Activated CD4-positive, CD25-positive, alpha-beta regulatory T cell treated with anti-CD3 and anti-CD28 coated beads, Interleukin-2, amount 50 U/mL, for 72 hours (primary cell): ENCODE data around the gene FHIP2A.
A peak's percentile ranks its signal among the peaks of the same experiment; 100 is the strongest.
"Not testable (repeated sequence)": the region's sequence is repeated elsewhere in the genome, so short reads cannot be mapped to it uniquely, and the experiment has no call there.

Experiments used
- DNase-seq: peaks from one replicate; pipeline ENCODE4 v3.0.0; 2021

FHIP2A gene

GRCh38 chr10:114821293-114821914 lies at the start of gene FHIP2A:
TSS of gene FHIP2A (plus strand) at chr10:114821780. CDS start at chr10:114822079, 299 bp downstream.
- DNase-seq = peak; percentile 93

- no peak for DNase-seq
Measured at GRCh38 chr10:114772496-114773196, 48.9 kb upstream of the FHIP2A start.

- DNase-seq = no peak
Measured at GRCh38 chr10:114773197-114773532, 48.4 kb upstream of the FHIP2A start.

GRCh38 chr10:114775082-114775481 lies 46.5 kb upstream of the FHIP2A start:
- not testable (repeated sequence) for DNase-seq

- DNase-seq = no peak
Measured at GRCh38 chr10:114777415-114777814, 44.2 kb upstream of the FHIP2A start.

- DNase-seq = no peak
Measured at GRCh38 chr10:114779803-114780576, 41.6 kb upstream of the FHIP2A start.

- no peak for DNase-seq
Measured at GRCh38 chr10:114780577-114781184, 40.9 kb upstream of the FHIP2A start.

- no peak for DNase-seq
Measured at GRCh38 chr10:114782666-114783065, 38.9 kb upstream of the FHIP2A start.

- DNase-seq = no peak
Measured at GRCh38 chr10:114783686-114784085, 37.9 kb upstream of the FHIP2A start.

- not testable (repeated sequence) for DNase-seq
Measured at GRCh38 chr10:114786492-114786891, 35.1 kb upstream of the FHIP2A start.

GRCh38 chr10:114787131-114787530 lies 34.4 kb upstream of the FHIP2A start:
- not testable (repeated sequence) for DNase-seq

GRCh38 chr10:114791768-114792167 lies 29.8 kb upstream of the FHIP2A start:
- DNase-seq = no peak

GRCh38 chr10:114795039-114795438 lies 26.5 kb upstream of the FHIP2A start:
- DNase-seq = no peak

GRCh38 chr10:114800361-114800760 lies 21.2 kb upstream of the FHIP2A start:
- DNase-seq = no peak

GRCh38 chr10:114801411-114801813 lies 20.2 kb upstream of the FHIP2A start:
- DNase-seq = no peak

- DNase-seq = no peak
Measured at GRCh38 chr10:114802177-114802576, 19.4 kb upstream of the FHIP2A start.

- no peak for DNase-seq
Measured at GRCh38 chr10:114806562-114807391, 14.8 kb upstream of the FHIP2A start.

- DNase-seq = no peak
Measured at GRCh38 chr10:114808982-114809381, 12.6 kb upstream of the FHIP2A start.

- no peak for DNase-seq
Measured at GRCh38 chr10:114810926-114811325, 10.7 kb upstream of the FHIP2A start.

GRCh38 chr10:114811862-114812261 lies 9.7 kb upstream of the FHIP2A start:
- DNase-seq = no peak

GRCh38 chr10:114815791-114816190 lies 5.8 kb upstream of the FHIP2A start:
- DNase-seq = no peak

GRCh38 chr10:114816308-114816707 lies 5.3 kb upstream of the FHIP2A start:
- no peak for DNase-seq

- no peak for DNase-seq
Measured at GRCh38 chr10:114819322-114819721, 2.3 kb upstream of the FHIP2A start.
